LHCN-M2 (cell line): ENCODE data around the gene EIF3B. TPM values are rescaled to one million over a fixed set of nuclear protein-coding genes. Genes with fewer than 3 reads are reported as not detected.
"Not testable (repeated sequence)": the region's sequence is repeated elsewhere in the genome, so short reads cannot be mapped to it uniquely, and the experiment has no call there.

Experiments
- DNase-seq: peaks from one replicate; pipeline ENCODE4 v3.0.0-alpha.2; 2012; ENCODE audit warnings: low read depth
- total RNA-seq: library from RNA; depleted of rRNA; stranded (reverse); fragments of >200 nt; gene quantifications from 2 replicates; pipeline ENCODE4 v1.2.3, GENCODE V29; 2014

EIF3B gene
- total RNA-seq, 1 experiment from 2014 or later, result 293 TPM

DNA sequence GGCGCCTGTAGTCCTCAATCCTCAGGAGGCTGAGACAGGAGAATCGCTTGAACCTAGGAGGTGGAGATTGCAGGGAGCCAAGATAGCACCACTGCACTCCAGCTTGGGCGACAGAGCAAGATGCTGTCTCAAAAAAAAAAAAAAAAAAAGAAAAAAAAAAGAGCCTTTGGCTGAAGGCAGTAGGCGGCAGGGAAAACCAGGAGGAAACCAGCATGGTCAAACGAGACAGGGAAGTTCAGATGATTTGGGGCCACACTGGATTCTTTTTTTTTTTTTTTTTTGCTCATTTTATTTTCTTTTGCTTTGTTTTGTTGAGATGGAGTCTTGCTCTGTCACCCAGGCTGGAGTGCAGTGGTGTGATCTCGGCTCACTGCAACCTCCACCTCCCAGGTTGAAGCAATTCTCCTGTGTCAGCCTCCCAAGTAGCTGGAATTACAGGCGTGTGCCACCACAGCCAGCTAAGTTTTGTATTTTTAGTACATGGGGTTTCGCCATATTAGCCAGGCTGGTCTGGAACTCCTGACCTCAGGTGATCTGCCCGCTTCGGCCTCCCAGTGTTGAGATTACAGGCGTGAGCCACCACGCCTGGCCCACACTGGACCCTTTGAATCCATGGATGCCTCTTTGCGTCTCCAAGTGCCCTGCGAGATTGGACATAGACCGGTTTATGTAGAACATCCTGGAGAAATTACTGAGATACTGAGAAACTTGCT lies 7.1 kb upstream of the EIF3B start:
- DNase-seq, result not testable (repeated sequence)

DNA sequence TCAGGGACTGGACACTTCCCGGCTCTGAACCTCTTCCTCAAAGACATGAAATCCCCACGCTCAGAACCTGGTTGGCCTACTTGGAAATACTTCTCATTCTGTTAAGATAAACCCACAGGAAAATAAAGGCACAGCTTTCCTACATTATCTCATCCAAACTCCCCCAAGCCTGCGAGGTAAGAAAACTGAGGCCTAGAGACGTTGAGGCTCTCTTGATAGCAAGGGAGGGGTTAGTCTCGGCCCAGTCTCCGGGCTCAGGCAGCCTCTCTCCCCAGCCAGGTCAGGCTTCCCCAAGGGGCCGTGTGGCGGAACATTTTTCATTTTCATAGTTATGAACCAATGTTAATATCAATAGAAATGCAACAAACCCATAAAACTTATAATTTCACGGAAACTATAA lies 4.6 kb upstream of the EIF3B start:
- no peak for DNase-seq

DNA sequence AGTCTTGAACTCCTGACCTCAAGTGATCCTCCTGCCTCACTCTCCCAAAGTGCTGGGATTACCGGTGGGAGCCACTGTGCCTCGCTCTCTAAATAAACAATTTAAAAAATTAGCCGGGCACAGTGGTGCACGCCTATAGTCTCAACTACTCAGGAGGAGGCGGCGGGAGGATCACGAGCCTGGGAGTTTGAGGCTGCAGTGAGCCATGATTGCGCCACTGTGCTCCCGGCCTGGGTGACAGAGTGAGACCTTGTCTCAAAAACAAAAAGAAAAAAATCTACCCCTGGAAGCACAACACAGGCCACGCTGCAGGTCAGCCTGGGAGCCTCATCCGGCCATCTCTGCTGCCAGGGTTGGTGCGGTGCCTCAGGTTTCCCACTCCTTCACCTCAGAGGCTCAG lies 3.8 kb upstream of the EIF3B start:
- no peak for DNase-seq

DNA sequence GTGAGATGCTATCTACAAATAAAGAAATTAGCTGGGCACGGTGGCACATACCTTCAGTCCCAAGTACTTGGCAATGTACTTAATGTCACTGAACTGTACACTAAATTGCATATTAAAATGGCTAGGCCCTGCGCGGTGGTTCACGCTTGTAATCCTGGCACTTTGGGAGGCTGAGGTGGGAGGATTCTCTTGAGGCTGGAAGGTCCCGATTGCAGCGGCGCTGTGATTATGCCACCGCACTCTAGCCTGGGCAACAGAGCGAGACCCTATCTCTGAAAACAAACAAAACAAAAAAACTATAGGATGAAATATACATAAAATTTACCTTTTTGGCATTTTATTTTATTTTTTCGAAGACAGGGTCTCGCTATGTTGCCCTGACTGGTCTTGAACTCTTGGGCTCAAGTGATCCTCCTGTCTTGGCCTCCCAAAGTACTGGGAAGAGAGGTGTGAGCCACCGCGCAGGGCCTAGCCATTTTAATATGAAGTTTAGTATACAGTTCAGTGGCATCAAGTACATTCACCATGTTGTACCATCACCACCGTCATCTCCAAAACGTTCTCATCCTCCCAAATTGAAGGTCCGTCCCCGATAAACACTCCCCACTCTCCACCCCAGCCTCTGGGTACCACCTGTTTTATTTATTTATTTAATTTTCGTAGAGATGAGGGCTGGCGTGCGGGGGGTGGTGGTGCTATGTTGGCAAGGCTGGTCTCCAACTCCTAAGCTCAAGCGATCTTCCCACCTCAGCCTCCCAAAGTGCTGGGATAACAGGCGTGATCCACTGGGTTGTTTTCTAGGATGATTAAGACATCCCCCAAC lies 1.3 kb upstream of the EIF3B start:
- DNase-seq, result no peak

DNA sequence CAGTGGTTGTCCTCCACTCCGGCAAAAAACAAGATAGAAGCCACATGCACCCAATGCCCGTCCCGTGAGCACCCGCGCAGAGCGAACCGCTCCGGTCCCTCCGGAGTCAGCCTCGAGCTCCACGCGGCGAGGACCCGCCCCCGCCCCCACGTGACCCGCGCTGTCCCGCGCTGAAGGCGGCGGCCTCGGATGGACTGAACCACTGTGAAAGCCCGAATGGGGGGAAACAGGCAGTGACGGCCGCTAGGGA lies 766 bp upstream of the EIF3B start:
- DNase-seq, result peak; percentile 91

DNA sequence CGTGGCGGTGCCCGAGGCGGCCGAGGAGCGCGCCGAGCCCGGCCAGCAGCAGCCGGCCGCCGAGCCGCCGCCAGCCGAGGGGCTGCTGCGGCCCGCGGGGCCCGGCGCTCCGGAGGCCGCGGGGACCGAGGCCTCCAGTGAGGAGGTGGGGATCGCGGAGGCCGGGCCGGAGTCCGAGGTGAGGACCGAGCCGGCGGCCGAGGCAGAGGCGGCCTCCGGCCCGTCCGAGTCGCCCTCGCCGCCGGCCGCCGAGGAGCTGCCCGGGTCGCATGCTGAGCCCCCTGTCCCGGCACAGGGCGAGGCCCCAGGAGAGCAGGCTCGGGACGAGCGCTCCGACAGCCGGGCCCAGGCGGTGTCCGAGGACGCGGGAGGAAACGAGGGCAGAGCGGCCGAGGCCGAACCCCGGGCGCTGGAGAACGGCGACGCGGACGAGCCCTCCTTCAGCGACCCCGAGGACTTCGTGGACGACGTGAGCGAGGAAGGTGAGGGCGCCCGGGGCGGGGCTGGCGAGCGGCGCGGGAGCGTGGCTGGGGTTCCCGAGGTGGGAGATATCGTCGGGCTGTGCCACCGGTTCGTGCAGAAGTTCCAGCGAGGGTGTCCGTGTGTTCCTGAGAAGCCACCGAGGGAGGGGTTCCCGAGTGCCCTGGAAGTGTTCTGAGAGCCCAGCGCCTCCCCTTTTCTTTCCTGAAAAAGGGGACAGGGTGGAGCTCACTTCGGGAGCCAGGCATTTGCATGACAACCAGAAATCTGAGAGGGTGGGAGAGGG lies 495 bp downstream of the EIF3B start:
- DNase-seq, result peak; percentile 33

DNA sequence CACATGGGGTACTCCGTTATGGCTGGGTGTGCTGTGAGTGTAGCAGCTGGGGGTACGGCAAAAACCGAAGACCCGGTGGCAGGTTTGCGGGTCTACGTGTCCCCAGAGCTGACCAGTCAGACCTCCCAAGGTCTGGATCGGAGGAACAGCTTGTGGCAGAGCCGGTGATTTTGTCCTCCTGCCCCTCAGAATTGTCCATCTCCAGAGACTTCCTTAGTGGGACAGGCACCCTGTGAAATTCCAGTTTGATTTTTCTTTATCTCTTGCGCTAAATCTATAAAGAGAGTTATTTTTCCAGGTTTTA lies 1.0 kb downstream of the EIF3B start:
- no peak for DNase-seq

DNA sequence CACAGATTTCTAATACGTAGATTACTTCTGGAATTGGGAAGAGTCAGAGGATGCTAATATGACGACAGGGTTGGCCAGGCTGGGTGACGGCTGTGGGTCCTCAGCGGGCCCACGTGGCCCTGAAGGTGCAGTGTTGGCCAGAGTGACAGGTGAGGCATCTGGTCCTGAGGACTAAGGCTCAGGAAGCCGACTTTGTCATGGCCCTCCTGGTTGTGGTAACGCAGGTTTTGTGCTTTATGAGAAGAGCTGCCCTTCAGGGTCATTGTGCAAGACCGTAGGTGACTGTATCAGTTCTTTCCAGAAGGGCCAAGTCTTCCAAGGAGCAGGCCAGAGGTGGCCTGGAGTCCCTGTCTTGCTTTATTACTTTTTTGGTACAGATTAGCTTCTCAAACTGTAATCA lies 2.5 kb downstream of the EIF3B start:
- DNase-seq, result no peak

DNA sequence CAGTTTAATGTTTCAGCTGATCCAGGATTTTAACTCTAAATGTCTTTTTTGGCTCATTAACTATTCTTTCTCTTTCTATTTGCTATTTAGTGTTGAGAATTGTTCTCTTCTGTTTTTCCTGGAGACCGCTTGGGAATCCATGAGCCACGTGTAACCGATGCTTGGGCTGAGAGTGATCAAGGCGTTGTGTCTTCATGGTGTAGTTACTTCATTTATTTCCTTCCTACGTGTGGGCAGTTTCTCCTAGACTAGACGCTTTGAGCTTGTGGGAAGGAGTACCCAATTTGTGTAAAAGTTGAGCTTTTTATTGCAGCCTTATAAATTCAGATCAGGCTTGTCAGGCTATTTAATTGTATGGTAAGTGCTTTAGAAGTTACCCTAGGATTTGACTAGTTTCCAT lies 2.9 kb downstream of the EIF3B start:
- no peak for DNase-seq

DNA sequence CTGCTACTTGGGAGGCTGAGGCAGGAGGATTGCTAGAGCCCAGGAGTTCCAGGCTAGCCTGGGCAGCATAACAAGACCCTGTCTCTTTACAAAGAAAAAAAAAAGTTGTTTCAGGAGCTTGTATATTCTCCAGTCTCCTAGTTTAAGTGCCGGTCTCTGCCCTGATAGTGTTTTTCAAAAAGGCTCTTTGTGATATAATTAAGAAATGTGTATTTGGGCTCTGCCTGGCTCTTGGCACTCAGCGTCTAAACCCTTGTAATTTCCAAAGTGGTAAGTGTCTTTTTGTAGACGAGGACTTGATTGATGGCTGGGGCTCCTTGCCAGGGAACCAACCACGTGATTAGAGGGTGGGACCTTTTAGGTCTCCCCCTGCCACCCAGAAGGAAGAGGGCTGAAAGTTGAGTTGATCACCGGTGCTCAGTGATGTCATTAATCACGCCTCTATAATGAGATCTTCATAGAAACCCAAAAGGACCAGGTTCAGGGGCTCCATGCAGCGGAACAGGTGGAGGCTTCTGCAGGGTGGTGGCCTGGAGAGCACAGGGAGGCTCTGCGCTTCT lies 4.4 kb downstream of the EIF3B start:
- DNase-seq, result no peak

DNA sequence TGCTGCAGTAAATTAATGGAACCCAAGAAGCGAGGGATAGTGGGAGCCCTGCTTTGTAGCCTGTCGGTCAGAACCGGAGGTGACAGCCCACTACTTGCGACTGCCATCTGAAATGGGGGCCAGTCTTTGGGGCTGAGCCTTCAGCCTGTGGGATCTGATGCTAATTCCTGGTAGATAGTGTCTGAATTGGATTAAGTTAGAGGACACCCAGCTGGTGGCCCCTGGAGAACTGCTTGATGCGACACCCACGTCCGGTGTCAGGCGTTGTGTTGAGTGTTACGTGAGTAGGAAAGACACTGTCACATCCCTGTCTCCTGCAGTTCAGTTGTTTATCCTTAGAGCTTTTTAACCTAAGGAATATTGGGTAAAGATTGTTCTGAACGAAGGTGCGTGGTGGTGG lies 5.0 kb downstream of the EIF3B start:
- no peak for DNase-seq

DNA sequence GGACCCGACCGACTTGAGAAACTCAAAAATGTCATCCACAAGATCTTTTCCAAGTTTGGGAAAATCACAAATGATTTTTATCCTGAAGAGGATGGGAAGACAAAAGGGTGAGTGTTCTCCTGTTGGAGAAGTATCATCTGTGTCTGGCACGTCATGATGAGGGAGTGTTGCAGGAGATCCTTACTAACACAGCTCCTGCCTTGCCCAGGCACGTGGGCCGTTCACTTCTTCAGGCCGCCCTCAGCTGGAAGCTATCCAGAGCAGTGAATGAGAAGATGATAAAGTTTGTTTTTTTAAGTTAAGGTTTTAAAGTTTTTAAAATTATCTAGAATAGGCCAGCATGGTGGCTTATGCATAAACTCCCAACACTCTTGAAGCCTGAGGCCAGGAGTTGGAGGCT lies 6.2 kb downstream of the EIF3B start:
- DNase-seq, result no peak

DNA sequence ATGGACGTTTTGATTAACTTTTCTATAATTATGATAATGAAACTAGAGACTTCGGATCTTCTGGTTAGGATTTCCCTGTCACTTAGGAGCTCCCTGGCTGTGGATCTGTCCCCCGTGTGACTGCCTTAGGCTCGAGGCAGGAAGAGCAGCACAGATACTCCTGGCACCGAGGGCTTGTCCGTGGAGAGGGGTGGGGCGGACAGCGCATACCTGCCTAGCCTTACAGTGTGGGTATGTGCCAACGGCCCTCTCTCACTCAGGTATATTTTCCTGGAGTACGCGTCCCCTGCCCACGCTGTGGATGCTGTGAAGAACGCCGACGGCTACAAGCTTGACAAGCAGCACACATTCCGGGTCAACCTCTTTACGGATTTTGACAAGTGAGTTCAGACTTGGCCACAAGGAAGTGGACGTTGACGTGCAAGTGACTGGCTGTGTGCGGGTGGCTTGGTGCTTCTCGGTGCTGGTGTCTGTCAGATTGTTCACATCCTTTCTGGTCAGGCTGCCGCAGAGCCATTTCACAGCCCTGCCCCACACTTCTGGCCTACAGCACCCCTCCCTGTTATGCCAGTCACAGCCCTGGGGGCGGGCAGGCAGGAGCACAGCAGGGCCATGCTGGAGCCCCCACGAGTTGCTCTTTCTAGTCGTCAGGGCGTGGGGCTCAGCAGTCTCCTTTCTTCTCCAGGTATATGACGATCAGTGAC lies 7.9 kb downstream of the EIF3B start:
- DNase-seq, result no peak

DNA sequence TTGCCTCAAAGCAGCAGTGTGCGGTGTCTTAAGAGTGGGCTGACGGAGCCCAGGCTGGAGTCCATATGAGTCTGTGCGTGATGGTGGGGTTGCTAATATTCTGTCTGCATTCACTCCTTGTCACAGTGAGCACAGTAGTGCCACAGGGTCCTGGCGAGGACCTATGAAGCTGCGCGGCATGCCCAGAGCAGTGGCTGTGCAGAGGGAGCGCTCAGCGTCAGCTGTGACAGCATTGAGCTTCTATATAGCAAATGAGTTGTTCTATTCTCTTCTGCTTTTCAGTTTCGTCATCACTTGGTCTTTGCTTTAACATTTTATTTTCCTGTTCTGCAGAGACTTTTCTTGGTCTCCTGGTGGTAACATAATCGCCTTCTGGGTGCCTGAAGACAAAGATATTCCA lies 14.5 kb downstream of the EIF3B start:
- DNase-seq, result no peak

DNA sequence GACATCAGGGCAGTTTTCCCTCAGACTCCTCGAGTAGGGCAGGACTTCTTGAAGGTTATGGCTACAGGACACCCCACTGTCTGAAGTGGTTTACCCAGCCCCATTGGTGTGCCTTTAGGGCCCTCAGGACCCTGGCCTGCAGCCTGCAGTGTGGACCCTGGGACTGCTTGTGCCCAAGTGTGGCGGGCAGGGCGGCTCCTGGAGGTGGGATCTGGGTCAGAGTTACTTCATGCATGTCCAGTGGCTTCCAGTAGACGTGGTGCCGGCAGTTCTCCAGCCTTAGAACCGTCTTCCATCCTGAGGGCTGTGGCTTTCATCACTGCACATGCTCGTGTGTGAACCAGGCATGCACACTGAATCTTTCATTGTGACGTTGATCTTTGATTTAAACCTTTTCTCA lies 16.7 kb downstream of the EIF3B start:
- DNase-seq, result no peak

DNA sequence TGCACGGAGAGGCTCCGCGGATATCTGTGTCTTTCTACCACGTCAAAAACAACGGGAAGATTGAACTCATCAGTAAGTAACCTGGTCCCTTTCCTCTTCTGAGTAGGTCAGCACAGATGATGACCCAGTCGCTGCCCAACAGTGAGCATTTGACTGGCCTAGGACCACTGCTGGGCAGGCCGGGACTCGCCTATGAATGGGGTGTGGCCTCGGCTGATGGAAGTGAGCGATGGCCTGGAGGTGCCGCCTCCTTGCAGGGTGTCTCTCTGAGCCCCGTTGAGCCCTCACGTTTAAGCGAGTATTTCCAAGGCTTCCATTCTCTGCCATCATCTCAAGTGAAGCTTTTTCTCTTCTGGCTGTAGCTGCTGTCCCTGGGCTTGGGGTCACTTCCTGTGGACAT lies 18.1 kb downstream of the EIF3B start:
- no peak for DNase-seq

DNA sequence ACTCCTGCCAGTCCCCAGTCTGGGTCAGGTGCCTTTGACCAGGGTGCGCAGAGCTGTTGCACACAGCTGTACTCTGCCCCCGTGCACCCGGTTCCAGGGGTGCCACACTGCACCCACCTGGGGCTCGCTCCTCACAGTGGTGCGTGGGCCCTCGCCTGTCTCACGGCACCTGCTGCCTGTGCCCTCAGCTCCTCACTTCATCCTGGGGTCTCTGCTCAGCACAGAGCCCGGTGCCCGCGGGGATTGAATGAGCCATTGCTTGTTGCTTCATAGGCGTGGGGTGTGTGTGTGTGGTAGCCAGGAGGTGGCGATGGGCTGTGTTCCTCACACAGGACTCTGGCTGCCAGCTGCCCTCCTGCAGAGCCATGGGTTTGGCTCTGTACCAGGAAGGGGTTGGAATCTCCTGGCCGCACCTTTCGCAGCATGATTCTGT lies 18.5 kb downstream of the EIF3B start:
- DNase-seq, result peak; percentile 18

DNA sequence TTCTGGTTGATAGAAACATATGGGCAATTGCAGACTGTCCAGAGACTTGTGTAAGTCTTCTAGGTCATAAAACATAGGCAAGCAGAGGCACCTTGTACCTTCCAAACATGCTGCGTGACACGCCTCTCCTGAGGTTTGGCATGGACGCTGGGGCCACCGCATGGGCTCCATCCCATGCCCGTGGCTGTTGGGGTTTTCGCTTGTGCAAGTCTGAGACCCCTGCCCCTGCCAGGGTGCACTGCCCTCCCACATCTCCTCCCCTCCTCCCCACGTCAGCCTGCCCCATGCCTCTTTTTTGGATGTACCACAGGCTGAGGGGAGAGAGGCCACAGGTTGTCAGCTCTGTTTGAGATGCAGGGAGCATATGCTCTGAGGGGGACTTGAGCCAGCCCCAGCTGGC lies 19.0 kb downstream of the EIF3B start:
- DNase-seq, result no peak

DNA sequence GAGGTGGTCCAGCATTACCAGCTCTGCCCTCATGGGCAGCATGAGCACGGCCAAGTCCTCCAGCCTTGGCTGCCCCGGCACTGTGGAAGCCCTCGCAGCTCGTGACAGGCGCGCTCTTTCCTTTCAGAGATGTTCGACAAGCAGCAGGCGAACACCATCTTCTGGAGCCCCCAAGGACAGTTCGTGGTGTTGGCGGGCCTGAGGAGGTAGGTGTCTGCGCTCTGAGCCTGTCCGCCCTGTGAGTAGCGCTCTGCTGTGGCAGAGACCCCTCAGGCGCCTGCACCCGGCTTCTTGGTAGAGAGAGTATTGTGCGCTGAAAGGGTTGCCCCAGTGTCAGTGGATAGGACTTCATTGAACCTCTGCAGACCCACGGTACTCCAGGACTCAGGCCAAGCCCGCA lies 19.8 kb downstream of the EIF3B start:
- no peak for DNase-seq

DNA sequence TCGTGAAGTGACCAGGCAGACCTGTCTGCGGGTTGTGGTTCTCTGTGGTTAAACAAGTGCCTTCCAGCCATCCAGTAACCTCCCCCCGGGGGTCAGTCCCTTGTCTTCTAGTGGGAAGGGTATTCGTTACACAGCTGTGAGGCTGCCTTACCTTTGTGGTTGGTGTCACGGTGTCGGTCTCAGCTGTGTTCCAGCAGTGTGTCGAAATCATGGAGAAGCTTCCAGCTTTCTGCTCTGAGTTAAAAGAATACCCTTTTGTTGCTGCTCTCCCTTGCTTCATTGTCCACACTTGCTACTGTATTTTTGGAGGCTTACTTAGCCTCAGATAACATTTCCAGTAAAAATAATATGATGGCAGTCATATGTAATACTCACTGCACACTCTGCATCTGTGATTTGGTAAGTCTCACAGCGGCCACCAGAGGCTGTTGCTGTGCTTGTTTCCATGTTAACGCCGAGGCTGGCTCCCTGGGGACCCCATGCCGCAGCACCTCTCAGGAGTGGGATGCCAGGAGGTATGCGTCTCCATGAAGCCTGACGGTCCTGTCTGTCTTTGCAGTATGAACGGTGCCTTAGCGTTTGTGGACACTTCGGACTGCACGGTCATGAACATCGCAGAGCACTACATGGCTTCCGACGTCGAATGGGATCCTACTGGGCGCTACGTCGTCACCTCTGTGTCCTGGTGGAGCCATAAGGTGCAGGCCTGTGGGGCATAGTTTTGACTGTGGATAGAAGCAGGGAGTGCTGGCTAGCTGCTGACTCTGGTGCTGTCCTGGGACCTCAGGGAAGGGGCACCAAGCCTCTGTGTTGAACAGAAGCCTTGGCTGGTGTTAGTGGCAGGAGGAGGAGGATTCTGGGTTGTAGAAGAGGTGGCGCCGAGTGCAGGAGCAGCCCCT lies 20.5 kb downstream of the EIF3B start:
- DNase-seq, result no peak
